IMR-90 (cell line): ENCODE results near the gene SIGLEC9. TPM values are rescaled to one million over a fixed set of nuclear protein-coding genes. Genes with fewer than 3 reads are reported as not detected.

Experiments used
- ATAC-seq: fragments of 200-7000 bp; cut with Tn5 transposase; 2 replicates; pipeline ENCODE4 v1.9.1; 2020; ENCODE audit warnings: low read depth, mild to moderate bottlenecking, moderate library complexity
- BruUV-seq: library from RNA; stranded (reverse); fragments of 400-500 nt; replicated peaks from 2 replicates; lab custom pipeline; 2021; lab: Mats Ljungman, UMichigan
- CTCF ChIA-PET: fragments of 300-600 bp; formaldehyde crosslinking; extraction: SDS; loops from one replicate; lab custom pipeline; 2021; ENCODE audit warnings: antibody characterized with exemption; lab: Yijun Ruan, JAX
- POLR2A ChIA-PET: fragments of 300-600 bp; sonication (Branson Sonifier 250); formaldehyde crosslinking; loops from one replicate; lab custom pipeline; 2022; ENCODE audit warnings: antibody characterized with exemption; ENCODE audit not compliant: unreplicated experiment; lab: Charles Lee
- DNase-seq: peaks from one replicate; pipeline ENCODE4 v3.0.0; 2013
- H2AFZ ChIP-seq: replicated peaks from 2 replicates; pipeline ENCODE3; 2013; ENCODE audit warnings: low read length, mild to moderate bottlenecking; ENCODE audit not compliant: poor library complexity
- H2AK5ac ChIP-seq: 2 replicates; pipeline ENCODE4 v1.6.1; 2013; ENCODE audit warnings: low read depth, low read length, inconsistent platforms
- H2AK9ac ChIP-seq: replicated peaks from 2 replicates; pipeline ENCODE3; 2013; ENCODE audit warnings: mild to moderate bottlenecking, low read depth, low read length, moderate library complexity; ENCODE audit not compliant: poor library complexity
- H2BK120ac ChIP-seq: 2 replicates; pipeline ENCODE4 v1.6.1; 2013; ENCODE audit warnings: low read depth, low read length, inconsistent platforms
- H2BK15ac ChIP-seq: 3 replicates; pipeline ENCODE4 v1.6.1; 2013; ENCODE audit warnings: low read depth, low read length, inconsistent platforms
- H2BK20ac ChIP-seq: 2 replicates; pipeline ENCODE4 v1.6.1; 2013; ENCODE audit warnings: low read depth, mild to moderate bottlenecking, inconsistent platforms, low read length, moderate library complexity
- H2BK5ac ChIP-seq: 2 replicates; pipeline ENCODE4 v1.6.1; 2013; ENCODE audit warnings: mild to moderate bottlenecking, low read depth, low read length, inconsistent platforms; ENCODE audit not compliant: poor library complexity, severe bottlenecking
- H3K14ac ChIP-seq: replicated peaks from 2 replicates; pipeline ENCODE4 v1.6.1; 2013; ENCODE audit warnings: low read depth, low read length, inconsistent platforms
- H3K18ac ChIP-seq: 2 replicates; pipeline ENCODE4 v1.6.1; 2013; ENCODE audit warnings: low read depth, low read length, control low read depth
- H3K23ac ChIP-seq: 2 replicates; pipeline ENCODE4 v1.6.1; 2013; ENCODE audit warnings: low read depth, low read length, inconsistent platforms
- H3K27ac ChIP-seq: 2 replicates; pipeline ENCODE4 v1.5.1; 2013; ENCODE audit warnings: mild to moderate bottlenecking, control low read depth, low read length; ENCODE audit not compliant: insufficient read depth
- H3K27me3 ChIP-seq: 2 replicates; pipeline ENCODE4 v1.6.1; 2013; ENCODE audit warnings: low read length; ENCODE audit not compliant: control insufficient read depth, insufficient read depth
- H3K36me3 ChIP-seq: 2 replicates; pipeline ENCODE4 v1.6.1; 2013; ENCODE audit warnings: low read length, mixed read lengths; ENCODE audit not compliant: control insufficient read depth, insufficient read depth
- H3K4ac ChIP-seq: 2 replicates; pipeline ENCODE4 v1.6.1; 2013; ENCODE audit warnings: low read depth, low read length, inconsistent platforms
- H3K4me1 ChIP-seq: 2 replicates; pipeline ENCODE4 v1.6.1; 2013; ENCODE audit warnings: low read length, mixed read lengths; ENCODE audit not compliant: control insufficient read depth, insufficient read depth
- H3K4me2 ChIP-seq: 2 replicates; pipeline ENCODE4 v1.6.1; 2013; ENCODE audit warnings: low read depth, mild to moderate bottlenecking, control low read depth, low read length, moderate library complexity
- H3K4me3 ChIP-seq: 2 replicates; pipeline ENCODE4 v1.5.1; 2013; ENCODE audit warnings: low read depth, mild to moderate bottlenecking, control low read depth, low read length, moderate library complexity; ENCODE audit not compliant: insufficient read depth
- H3K56ac ChIP-seq: 2 replicates; pipeline ENCODE4 v1.6.1; 2013; ENCODE audit warnings: low read length, inconsistent platforms; ENCODE audit not compliant: insufficient read depth; ENCODE audit errors: extremely low read depth
- H3K79me1 ChIP-seq, 2 experiments: 2 replicates each; pipeline ENCODE4 v1.6.1; 2013; ENCODE audit warnings: low read length in 2 of 2, inconsistent platforms in 1 of 2, low read depth in 1 of 2
- H3K9ac ChIP-seq: 2 replicates; pipeline ENCODE4 v1.6.1; 2013; ENCODE audit warnings: low read depth, low read length, control low read depth
- H3K9me1 ChIP-seq: 2 replicates; pipeline ENCODE4 v1.6.1; 2013; ENCODE audit warnings: low read length, inconsistent platforms; ENCODE audit not compliant: insufficient read depth
- H3K9me3 ChIP-seq: 2 replicates; pipeline ENCODE4 v1.6.1; 2013; ENCODE audit warnings: low read length; ENCODE audit not compliant: control insufficient read depth, insufficient read depth
- H4K20me1 ChIP-seq: 2 replicates; pipeline ENCODE4 v1.6.1; 2013; ENCODE audit warnings: low read length, inconsistent platforms; ENCODE audit not compliant: insufficient read depth
- H4K5ac ChIP-seq: 2 replicates; pipeline ENCODE4 v1.6.1; 2013; ENCODE audit warnings: mild to moderate bottlenecking, low read depth, low read length, control low read depth
- H4K8ac ChIP-seq, 2 experiments: 2 replicates each; pipeline ENCODE4 v1.6.1; 2013; ENCODE audit warnings: low read depth in 2 of 2, low read length in 2 of 2, control low read depth in 1 of 2, inconsistent platforms in 1 of 2
- H4K91ac ChIP-seq: 2 replicates; pipeline ENCODE4 v1.6.1; 2013; ENCODE audit warnings: low read depth, low read length, inconsistent platforms; ENCODE audit not compliant: insufficient read depth
- CTCF ChIP-seq: conservative IDR thresholded peaks from 2 replicates; pipeline ENCODE4 v1.5.1; 2012; ENCODE audit warnings: mild to moderate bottlenecking, low read depth, low read length, improper control_type of control experiment
- MAZ ChIP-seq: IDR thresholded peaks from 2 replicates; pipeline ENCODE4 v1.6.1; 2012; ENCODE audit warnings: low read depth, mild to moderate bottlenecking, low read length, improper control_type of control experiment, moderate library complexity, borderline replicate concordance
- RAD21 ChIP-seq: IDR thresholded peaks from 2 replicates; pipeline ENCODE4 v1.6.1; 2012; ENCODE audit warnings: low read length, improper control_type of control experiment
- RCOR1 ChIP-seq: IDR thresholded peaks from 2 replicates; pipeline ENCODE4 v1.6.1; 2012; ENCODE audit warnings: mild to moderate bottlenecking, low read length, improper control_type of control experiment; ENCODE audit not compliant: insufficient replicate concordance
- WGBS, 2 experiments: methylation state at CpG; one replicate each; pipeline versions ENCODE4 v1.1.5 to v1.1.7; 2013; ENCODE audit warnings: missing lambda C conversion rate in 2 of 2; ENCODE audit not compliant: insufficient read length in 1 of 2; ENCODE audit errors: extremely low coverage in 2 of 2; 5-methylcytosine and 5-hydroxymethylcytosine counted together
- dilution Hi-C: fragments of 300-500 bp; cut with HindIII; formaldehyde crosslinking; loops from one replicate; pipeline ENCODE4 v1.14.3; 2018; ENCODE audit warnings: low sequenced_read_pairs; ENCODE audit not compliant: unreplicated experiment
- in situ Hi-C: fragments of 300-500 bp; cut with MboI; formaldehyde crosslinking; loops from 3 replicates; pipeline ENCODE4 v1.14.3; 2019; ENCODE audit warnings: low sequenced_read_pairs, inconsistent platforms, mixed read lengths
- intact Hi-C: fragments of 100-400 bp; cut with micrococcal nuclease; formaldehyde crosslinking; loops from 2 replicates; pipeline ENCODE4 v1.10.0; 2022
- polyA plus RNA-seq, 3 experiments: library from polyadenylated mRNA; depleted of rRNA; stranded (reverse); fragments of >200 nt; gene quantifications; 2 replicates each; pipeline ENCODE4 v1.2.3, GENCODE V29; 2012; ENCODE audit warnings: low replicate concordance in 1 of 3
- total RNA-seq: library from RNA; depleted of rRNA; stranded (reverse); fragments of >200 nt; gene quantifications from 2 replicates; pipeline ENCODE4 v1.2.3, GENCODE V29; 2012

The SIGLEC9 gene
- total and polyA plus RNA-seq, 2 of the 4 experiments (the other 2 are of a cell fraction) = 0.03 TPM; not detected in 1

- TF ChIP-seq RCOR1 = no peak
These were observed 29.9 kb upstream of the SIGLEC9 start (continued) for GRCh38 chr19:51094696-51095279.

DNA sequence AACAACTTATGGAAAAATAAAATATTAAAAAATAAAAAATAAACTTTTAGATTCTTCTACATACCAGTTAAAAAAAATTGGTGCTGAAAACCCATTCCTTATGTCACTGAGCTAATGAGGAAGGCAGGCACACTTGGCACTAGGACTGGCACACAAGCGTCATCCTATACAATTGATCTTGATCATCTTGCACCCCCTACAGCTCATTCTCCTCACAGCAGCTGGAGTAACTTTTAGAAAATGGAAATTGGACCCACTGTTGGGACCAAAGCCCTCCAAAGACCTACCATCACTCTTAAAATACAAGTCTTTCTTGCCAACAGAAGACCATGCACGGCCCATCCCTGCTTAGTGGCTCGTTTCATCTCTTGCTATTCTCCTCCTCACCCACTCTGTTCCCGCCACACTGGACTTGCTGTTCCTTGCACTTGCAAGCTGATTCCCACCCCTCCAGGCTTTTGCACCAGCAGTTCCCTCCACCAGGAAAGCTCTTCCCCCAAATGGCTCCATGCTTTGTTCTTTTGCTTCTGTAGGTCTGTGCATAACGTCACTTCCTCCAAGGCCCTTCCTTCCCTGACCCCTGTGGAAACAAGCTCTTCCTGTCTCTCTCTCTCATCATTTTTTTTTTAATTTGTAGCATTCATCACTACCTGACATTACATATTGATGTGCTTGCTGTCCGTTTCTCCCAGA is 28.1 kb upstream of the SIGLEC9 start:
- DNase-seq = no peak
- H3K18ac ChIP-seq = no peak overlapping the region
- WGBS, 2 experiments = 88% methylated on average over 5 of the region's 6 CpGs; no CpG with 5 or more reads in 1 of the 2 experiments
- H2BK20ac ChIP-seq = no peak overlapping the region
- intact Hi-C loops = loop anchor here (5.0 kb wide), 1 partner anchor 164 kb away; no protein-coding TSS in a partner anchor
- in situ Hi-C loops = no loop called here
- peaks cover 3% of the 10 kb centered on the region; the same call in 1 of the 2 replicates for H3K4me1 ChIP-seq
- no peak overlapping the region for H4K5ac ChIP-seq
- ChIA-PET CTCF (no interaction called here), POLR2A (no interaction called here)
- peaks cover 0 to 27% of the 10 kb centered on the region in 2 experiments; a peak in 2 of 4 replicates for H3K79me1 ChIP-seq
- H3K9me3 ChIP-seq = no peaks in the 10 kb centered on the region
- H3K27me3 ChIP-seq = no peaks in the 10 kb centered on the region
- no peak for ATAC-seq
- dilution Hi-C loops = no loop called here
- no peak overlapping the region for H3K4me3 ChIP-seq
- H2BK5ac ChIP-seq = no peak overlapping the region
- no peak overlapping the region for H2AFZ ChIP-seq
- H3K36me3 ChIP-seq = peaks cover 11% of the 10 kb centered on the region
- H3K9ac ChIP-seq = no peak overlapping the region
- no peak overlapping the region for H3K4me2 ChIP-seq
- H4K91ac ChIP-seq = no peak overlapping the region
- no TSS peak for BruUV-seq
- no peak overlapping the region for H3K56ac ChIP-seq
- peak; percentile 4; the same call in 1 of the 2 replicates for TF ChIP-seq RAD21
- peak; percentile 19; the same call in 1 of the 2 replicates for TF ChIP-seq CTCF
- TF ChIP-seq MAZ = no peak
- H4K20me1 ChIP-seq = peaks cover 21% of the 10 kb centered on the region
- no peak overlapping the region for H3K4ac ChIP-seq
- H3K23ac ChIP-seq = no peak overlapping the region
- H3K14ac ChIP-seq = no peak overlapping the region
- no peaks in the 10 kb centered on the region; the same call in 1 of the 2 replicates for H3K9me1 ChIP-seq
- H4K8ac ChIP-seq = no peak overlapping the region
- H2AK9ac ChIP-seq = no peak overlapping the region
- H2BK15ac ChIP-seq = no peak overlapping the region
- H2AK5ac ChIP-seq = no peak overlapping the region
- no peak overlapping the region for H3K27ac ChIP-seq
- no peak overlapping the region for H2BK120ac ChIP-seq
